HCT116 (cell line): ENCODE measurements around the gene MARCHF3. TPM values are rescaled to one million over a fixed set of nuclear protein-coding genes. Genes with fewer than 3 reads are reported as not detected.

ENCODE experiments used
- ATAC-seq: fragments of 200-7000 bp; cut with Tn5 transposase; 2 replicates; pipeline ENCODE4 v1.9.1; 2020; ENCODE audit warnings: mild to moderate bottlenecking, moderate library complexity
- BruUV-seq: library from RNA; stranded (reverse); fragments of 400-500 nt; replicated peaks from 2 replicates; lab custom pipeline; 2021; lab: Mats Ljungman, UMichigan
- CTCF ChIA-PET: fragments of 300-600 bp; sonication (Branson Sonifier 250); formaldehyde crosslinking; loops from one replicate; lab custom pipeline; 2021; ENCODE audit warnings: antibody characterized with exemption; lab: Charles Lee
- POLR2A ChIA-PET: fragments of 300-600, 350-600 bp; sonication (Branson Sonifier 250); formaldehyde crosslinking; loops from one replicate; lab custom pipeline; 2021; ENCODE audit warnings: antibody characterized with exemption; lab: Charles Lee
- RAD21 ChIA-PET, 2 experiments: fragments of 300-600 bp; sonication (Branson Sonifier 250); formaldehyde crosslinking; loops; one replicate each; lab custom pipeline; 2023; ENCODE audit warnings: low total read pairs in 2 of 2; ENCODE audit not compliant: uncharacterized antibody in 2 of 2, unreplicated experiment in 2 of 2, low non-redundant PET in 1 of 2; lab: Charles Lee
- DNase-seq: peaks from one replicate; pipeline ENCODE4 v3.0.0-alpha.2; 2010; ENCODE audit warnings: low read depth, low spot score
- H2AFZ ChIP-seq: fragments of 200-600 bp; shearing (Covaris generic), sonication (generic); 2 replicates; pipeline ENCODE4 v1.6.1; 2017; ENCODE audit warnings: low read depth, mixed run types, mixed read lengths, antibody characterized with exemption, low read length; ENCODE audit not compliant: poor library complexity, severe bottlenecking
- H3K27ac ChIP-seq: 2 replicates; pipeline ENCODE4 v1.5.1; 2012; ENCODE audit warnings: low read depth, low read length
- H3K27me3 ChIP-seq: fragments of 200-600 bp; sonication (generic); 2 replicates; pipeline ENCODE4 v1.6.1; 2016; ENCODE audit warnings: mixed run types, low read length, mixed read lengths; ENCODE audit not compliant: insufficient read depth
- H3K36me3 ChIP-seq, 2 experiments: fragments of 200-500 bp in 1 of 2; fragments of 200-600 bp in 1 of 2; sonication (Bioruptor generic) in 1 of 2; sonication (generic) in 1 of 2; 2 replicates each; pipeline versions ENCODE4 v1.5.1 to v1.6.1; 2014 to 2016; ENCODE audit warnings: low read length in 2 of 2, inconsistent platforms in 1 of 2, mixed read lengths in 1 of 2, mixed run types in 1 of 2; ENCODE audit not compliant: insufficient read depth in 2 of 2, control insufficient read depth in 1 of 2
- H3K4me1 ChIP-seq, 2 experiments: fragments of 200-600 bp in 1 of 2; sonication (generic) in 1 of 2; 2 replicates each; pipeline versions ENCODE4 v1.5.1 to v1.6.1; 2012 to 2017; ENCODE audit warnings: low read length in 2 of 2, inconsistent platforms in 1 of 2, mild to moderate bottlenecking in 1 of 2, mixed read lengths in 1 of 2, mixed run types in 1 of 2, moderate library complexity in 1 of 2; ENCODE audit not compliant: insufficient read depth in 2 of 2, control insufficient read depth in 1 of 2
- H3K4me2 ChIP-seq: fragments of 200-600 bp; sonication (generic); 2 replicates; pipeline ENCODE4 v1.6.1; 2017; ENCODE audit warnings: mixed run types, low read length, mixed read lengths
- H3K4me3 ChIP-seq, 2 experiments: fragments of 200-600 bp in 1 of 2; sonication (generic) in 1 of 2; replicated peaks in 1 of 2; 2 replicates each; pipeline ENCODE4 v1.5.1; 2011 to 2016; ENCODE audit warnings: low read length in 2 of 2, control low read depth in 1 of 2, low read depth in 1 of 2, mild to moderate bottlenecking in 1 of 2, mixed read lengths in 1 of 2, mixed run types in 1 of 2
- H3K79me2 ChIP-seq: fragments of 200-600 bp; sonication (generic); 2 replicates; pipeline ENCODE4 v1.6.1; 2017; ENCODE audit warnings: mild to moderate bottlenecking, mixed run types, low read length, moderate library complexity, mixed read lengths; ENCODE audit not compliant: insufficient read depth
- H3K9ac ChIP-seq: fragments of 200-600 bp; sonication (generic); 2 replicates; pipeline ENCODE4 v1.6.1; 2016; ENCODE audit warnings: low read length, mixed read lengths
- H3K9me2 ChIP-seq: fragments of 200-600 bp; sonication (generic), shearing (Covaris generic); 2 replicates; pipeline ENCODE4 v1.6.1; 2017; ENCODE audit warnings: mixed run types, mild to moderate bottlenecking, moderate library complexity; ENCODE audit not compliant: insufficient read depth
- H3K9me3 ChIP-seq, 2 experiments: fragments of 200-500 bp in 1 of 2; fragments of 200-600 bp in 1 of 2; sonication (Bioruptor generic) in 1 of 2; sonication (generic) in 1 of 2; 2 replicates each; pipeline ENCODE4 v1.6.1; 2014 to 2017; ENCODE audit warnings: low read length in 2 of 2, mixed read lengths in 2 of 2, inconsistent platforms in 1 of 2, low read depth in 1 of 2, mild to moderate bottlenecking in 1 of 2, mixed run types in 1 of 2, moderate library complexity in 1 of 2; ENCODE audit not compliant: control insufficient read depth in 1 of 2, insufficient read depth in 1 of 2
- H4K20me1 ChIP-seq: fragments of 200-600 bp; sonication (generic), shearing (Covaris generic); 2 replicates; pipeline ENCODE4 v1.6.1; 2017; ENCODE audit warnings: mixed run types, mild to moderate bottlenecking, moderate library complexity; ENCODE audit not compliant: insufficient read depth
- ATF3 ChIP-seq: IDR thresholded peaks from 2 replicates; pipeline ENCODE4 v1.6.1; 2012
- CBX3 ChIP-seq: IDR thresholded peaks from 2 replicates; pipeline ENCODE4 v1.6.1; 2012; ENCODE audit warnings: low read depth
- CEBPB ChIP-seq: IDR thresholded peaks from 2 replicates; pipeline ENCODE4 v1.6.1; 2012; ENCODE audit warnings: low read depth
- ELF1 ChIP-seq: IDR thresholded peaks from 2 replicates; pipeline ENCODE4 v1.6.1; 2012; ENCODE audit warnings: low read depth, borderline replicate concordance
- EZH2 ChIP-seq: fragments of 200-600 bp; sonication (generic); IDR thresholded peaks from 2 replicates; pipeline ENCODE4 v1.6.1; 2017; ENCODE audit warnings: antibody characterized with exemption, mixed run types
- EZH2phosphoT487 ChIP-seq: fragments of 200-600 bp; IDR thresholded peaks from 2 replicates; pipeline ENCODE4 v1.6.1; 2018; ENCODE audit warnings: antibody characterized with exemption, borderline replicate concordance
- FOSL1 ChIP-seq: IDR thresholded peaks from 2 replicates; pipeline ENCODE4 v1.6.1; 2012; ENCODE audit warnings: low read depth
- JUND ChIP-seq: IDR thresholded peaks from 2 replicates; pipeline ENCODE4 v1.6.1; 2012
- MAX ChIP-seq: IDR thresholded peaks from 2 replicates; pipeline ENCODE4 v1.6.1; 2012
- POLR2A ChIP-seq: IDR thresholded peaks from 2 replicates; pipeline ENCODE4 v1.7.0; 2011; ENCODE audit warnings: borderline replicate concordance; ENCODE audit not compliant: insufficient read depth, insufficient read length; ENCODE audit errors: extremely low read depth
- REST ChIP-seq: IDR thresholded peaks from 2 replicates; pipeline ENCODE4 v1.6.1; 2012; ENCODE audit warnings: low read depth
- SIN3A ChIP-seq: IDR thresholded peaks from 2 replicates; pipeline ENCODE4 v1.6.1; 2012; ENCODE audit warnings: low read depth
- SP1 ChIP-seq: IDR thresholded peaks from 2 replicates; pipeline ENCODE4 v1.6.1; 2012; ENCODE audit warnings: low read depth
- SRF ChIP-seq: IDR thresholded peaks from 2 replicates; pipeline ENCODE4 v1.6.1; 2012; ENCODE audit warnings: low read depth
- YY1 ChIP-seq: IDR thresholded peaks from 2 replicates; pipeline ENCODE4 v1.6.1; 2011; ENCODE audit warnings: low read length, low read depth, moderate library complexity, mild to moderate bottlenecking; ENCODE audit not compliant: insufficient replicate concordance; ENCODE audit errors: extremely low read depth
- ZBTB33 ChIP-seq: IDR thresholded peaks from 2 replicates; pipeline ENCODE4 v1.6.1; 2011; ENCODE audit warnings: mild to moderate bottlenecking, low read length, moderate library complexity; ENCODE audit not compliant: insufficient replicate concordance; ENCODE audit errors: extremely low read depth
- ZFX ChIP-seq: fragments of 450-650 bp; IDR thresholded peaks from 2 replicates; pipeline ENCODE4 v1.6.1; 2017
- ZNF274 ChIP-seq: fragments of 200-500 bp; sonication (Bioruptor generic); IDR thresholded peaks from 2 replicates; pipeline ENCODE4 v1.6.1; 2014; ENCODE audit warnings: mild to moderate bottlenecking, low read depth, low read length, inconsistent platforms
- intact Hi-C: fragments of 100-400 bp; cut with micrococcal nuclease; formaldehyde crosslinking; loops from 2 replicates; pipeline ENCODE4 v1.10.0; 2022
- total RNA-seq: library from RNA; stranded (reverse); gene quantifications from one replicate; pipeline ENCODE4 v1.2.1, GENCODE V29; 2021; ENCODE audit not compliant: unreplicated experiment

Gene MARCHF3
- total RNA-seq, 1 experiment from 2014 or later: 2.3 TPM

GRCh38 chr5:126883564-126884245 is 146.7 kb downstream of the MARCHF3 start (continued):
- no peak for TF ChIP-seq SIN3A
- TF ChIP-seq SP1: no peak
- TF ChIP-seq ATF3: no peak
- TF ChIP-seq, all 23 proteins: peak for 0

- H4K20me1 ChIP-seq: no peaks in the 10 kb centered on the region
- H3K9me3 ChIP-seq: no peaks in the 10 kb centered on the region
- H3K36me3 ChIP-seq: no peaks in the 10 kb centered on the region
- H3K27ac ChIP-seq: no peak overlapping the region
- POLR2A ChIA-PET: no interaction called here
- BruUV-seq: no TSS peak
- no peaks in the 10 kb centered on the region for H3K27me3 ChIP-seq
- H3K79me2 ChIP-seq: no peaks in the 10 kb centered on the region
- H3K9ac ChIP-seq: no peak overlapping the region
- DNase-seq (no peak), ATAC-seq (no peak)
- H3K4me1 ChIP-seq: peaks cover 0 to 12% of the 10 kb centered on the region in 2 experiments; a peak in 2 of 4 replicates
- no peak overlapping the region for H3K4me3 ChIP-seq
- TF ChIP-seq CEBPB: no peak
- TF ChIP-seq FOSL1: no peak
- no peak for TF ChIP-seq ZFX
- TF ChIP-seq ATF3: no peak
- TF ChIP-seq REST: no peak
- no peak for TF ChIP-seq SRF
- no peak for TF ChIP-seq EZH2
- no peak for TF ChIP-seq MAX
- no peak for TF ChIP-seq EZH2phosphoT487
- TF ChIP-seq CBX3: no peak
- no peak for TF ChIP-seq ELF1
- TF ChIP-seq JUND: no peak
- TF ChIP-seq ZBTB33: no peak
- no peak for TF ChIP-seq POLR2A
- TF ChIP-seq YY1: no peak
- no peak for TF ChIP-seq ZNF274
- no peak for TF ChIP-seq SP1
- no peaks in the 10 kb centered on the region for H3K9me2 ChIP-seq
- CTCF ChIA-PET: no interaction called here
- H2AFZ ChIP-seq: no peak overlapping the region
- intact Hi-C loops: no loop called here
- RAD21 ChIA-PET: no interaction called here
- H3K4me2 ChIP-seq: no peak overlapping the region
Observed at GRCh38 chr5:126881821-126882600, 148.3 kb downstream of the MARCHF3 start.
